ENCODE data around the gene SOBP.

DNA sequence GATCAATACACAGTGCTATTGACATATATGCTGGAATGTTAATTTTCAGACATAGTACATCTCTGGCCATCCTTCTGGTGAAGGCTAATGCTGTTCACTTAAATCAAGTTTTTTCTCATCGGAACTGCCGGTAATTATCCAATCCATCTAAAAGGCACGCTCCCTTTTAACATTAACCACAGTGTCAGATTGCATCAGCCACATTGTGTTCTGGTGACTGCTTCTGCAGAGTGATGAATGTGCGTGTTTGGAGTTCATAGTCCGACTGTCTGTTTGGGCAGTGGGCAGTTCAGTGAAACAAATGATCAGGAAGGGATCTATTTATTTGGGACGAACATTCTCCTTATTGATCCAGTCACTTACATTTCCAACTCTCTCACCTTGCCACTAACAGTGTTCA lies 49.5 kb downstream of the SOBP start:
- TF ChIP-seq, protein P1, sequence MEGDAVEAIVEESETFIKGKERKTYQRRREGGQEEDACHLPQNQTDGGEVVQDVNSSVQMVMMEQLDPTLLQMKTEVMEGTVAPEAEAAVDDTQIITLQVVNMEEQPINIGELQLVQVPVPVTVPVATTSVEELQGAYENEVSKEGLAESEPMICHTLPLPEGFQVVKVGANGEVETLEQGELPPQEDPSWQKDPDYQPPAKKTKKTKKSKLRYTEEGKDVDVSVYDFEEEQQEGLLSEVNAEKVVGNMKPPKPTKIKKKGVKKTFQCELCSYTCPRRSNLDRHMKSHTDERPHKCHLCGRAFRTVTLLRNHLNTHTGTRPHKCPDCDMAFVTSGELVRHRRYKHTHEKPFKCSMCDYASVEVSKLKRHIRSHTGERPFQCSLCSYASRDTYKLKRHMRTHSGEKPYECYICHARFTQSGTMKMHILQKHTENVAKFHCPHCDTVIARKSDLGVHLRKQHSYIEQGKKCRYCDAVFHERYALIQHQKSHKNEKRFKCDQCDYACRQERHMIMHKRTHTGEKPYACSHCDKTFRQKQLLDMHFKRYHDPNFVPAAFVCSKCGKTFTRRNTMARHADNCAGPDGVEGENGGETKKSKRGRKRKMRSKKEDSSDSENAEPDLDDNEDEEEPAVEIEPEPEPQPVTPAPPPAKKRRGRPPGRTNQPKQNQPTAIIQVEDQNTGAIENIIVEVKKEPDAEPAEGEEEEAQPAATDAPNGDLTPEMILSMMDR (IDR thresholded peaks at IDR 0.05) = no peak
- no peak for TF ChIP-seq POLR2A (IDR thresholded peaks at IDR 0.05)
